Hematopoietic multipotent progenitor cell treated with erythropoietin and hydrocortisone succinate and interleukin-3 and kit ligand, for 17 days (in vitro differentiated cells): Measurements from ENCODE around the gene PSMD9.
A peak's percentile ranks its signal among the peaks of the same experiment; 100 is the strongest.
"Not testable (repeated sequence)": the region's sequence is repeated elsewhere in the genome, so short reads cannot be mapped to it uniquely, and the experiment has no call there.

Source experiments
- DNase-seq: peaks from one replicate; pipeline ENCODE4 v3.0.0-alpha.2; 2015; ENCODE audit warnings: low spot score

PSMD9 gene, protein sequence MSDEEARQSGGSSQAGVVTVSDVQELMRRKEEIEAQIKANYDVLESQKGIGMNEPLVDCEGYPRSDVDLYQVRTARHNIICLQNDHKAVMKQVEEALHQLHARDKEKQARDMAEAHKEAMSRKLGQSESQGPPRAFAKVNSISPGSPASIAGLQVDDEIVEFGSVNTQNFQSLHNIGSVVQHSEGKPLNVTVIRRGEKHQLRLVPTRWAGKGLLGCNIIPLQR

DNA sequence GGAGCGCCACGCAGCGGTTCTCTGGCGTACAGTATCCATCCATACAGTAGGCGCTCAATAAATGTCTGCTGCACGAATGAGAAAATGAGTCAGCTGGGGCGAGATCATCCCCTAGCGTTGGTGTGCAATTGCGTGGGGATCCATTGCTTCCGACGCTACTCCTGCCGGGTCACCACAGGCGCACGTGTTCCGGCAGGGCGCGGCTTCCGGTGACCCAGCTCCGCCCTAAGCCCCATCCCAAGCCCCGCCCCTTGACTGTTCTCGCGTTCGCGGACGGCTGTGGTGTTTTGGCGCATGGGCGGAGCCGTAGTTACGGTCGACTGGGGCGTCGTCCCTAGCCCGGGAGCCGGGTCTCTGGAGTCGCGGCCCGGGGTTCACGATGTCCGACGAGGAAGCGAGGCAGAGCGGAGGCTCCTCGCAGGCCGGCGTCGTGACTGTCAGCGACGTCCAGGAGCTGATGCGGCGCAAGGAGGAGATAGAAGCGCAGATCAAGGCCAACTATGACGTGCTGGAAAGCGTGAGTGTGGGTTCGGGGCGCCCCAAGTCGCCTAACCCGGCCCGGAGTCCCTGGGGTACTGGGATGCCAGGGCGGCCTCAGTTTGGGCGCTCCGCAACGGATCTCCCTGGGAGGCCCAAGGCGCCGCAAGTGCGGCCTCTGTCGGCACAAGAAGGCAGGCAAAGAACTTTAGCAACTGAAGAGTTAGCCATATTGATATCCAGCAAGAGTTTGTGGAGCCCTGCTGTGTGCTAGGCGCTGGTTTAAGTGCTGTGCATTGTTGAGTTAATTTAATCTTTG, at the start of gene PSMD9:
Gene PSMD9 (plus strand): TSS at position 313 of the 796 bp plus-strand sequence. CDS start 67 bp downstream, at position 380.
- DNase-seq: peak; percentile 98

DNA sequence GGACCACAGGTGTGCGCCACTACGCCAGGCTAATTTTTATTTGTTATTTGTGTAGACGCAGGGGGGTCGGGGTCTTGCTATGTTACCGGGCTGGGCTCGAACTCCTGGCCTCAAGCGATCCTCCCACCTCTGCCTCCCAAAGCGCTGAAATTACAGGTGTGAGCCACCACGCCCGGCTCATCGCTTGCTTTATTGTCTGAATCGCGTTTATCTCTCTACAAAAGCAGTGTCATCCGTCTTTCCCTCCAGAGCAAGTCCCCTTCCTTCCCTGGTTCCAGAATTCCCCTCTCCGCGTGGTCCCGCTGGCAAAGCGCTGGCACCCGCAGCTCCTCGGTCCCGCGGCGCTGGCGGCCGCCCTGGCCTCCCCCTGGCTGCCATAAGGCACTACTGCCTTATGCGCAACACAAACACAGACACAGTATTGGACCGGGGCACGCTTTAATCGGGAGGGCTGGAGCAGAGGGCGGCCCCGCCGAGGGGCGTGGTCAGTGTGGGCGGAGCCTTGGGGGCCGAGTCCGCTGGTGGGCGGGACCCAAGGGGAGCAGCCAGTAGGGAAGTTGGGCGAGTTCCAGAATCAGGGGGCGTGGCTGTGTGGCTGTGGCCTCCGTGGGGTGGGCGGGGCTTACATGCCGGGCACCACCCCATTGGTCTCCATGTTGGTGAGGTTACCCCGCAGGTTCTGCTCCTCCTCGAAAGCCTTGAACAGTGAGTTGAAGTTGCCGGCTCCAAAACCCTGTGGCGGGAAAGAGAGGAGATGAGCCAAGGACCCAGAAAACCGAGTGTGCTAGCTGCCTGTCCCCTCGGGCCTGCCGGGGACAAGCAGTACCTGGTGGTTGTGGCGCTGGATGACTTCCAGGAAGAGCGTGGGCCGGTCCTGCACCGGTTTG, 49.2 kb upstream of the PSMD9 start:
- peak; percentile 100 for DNase-seq

DNA sequence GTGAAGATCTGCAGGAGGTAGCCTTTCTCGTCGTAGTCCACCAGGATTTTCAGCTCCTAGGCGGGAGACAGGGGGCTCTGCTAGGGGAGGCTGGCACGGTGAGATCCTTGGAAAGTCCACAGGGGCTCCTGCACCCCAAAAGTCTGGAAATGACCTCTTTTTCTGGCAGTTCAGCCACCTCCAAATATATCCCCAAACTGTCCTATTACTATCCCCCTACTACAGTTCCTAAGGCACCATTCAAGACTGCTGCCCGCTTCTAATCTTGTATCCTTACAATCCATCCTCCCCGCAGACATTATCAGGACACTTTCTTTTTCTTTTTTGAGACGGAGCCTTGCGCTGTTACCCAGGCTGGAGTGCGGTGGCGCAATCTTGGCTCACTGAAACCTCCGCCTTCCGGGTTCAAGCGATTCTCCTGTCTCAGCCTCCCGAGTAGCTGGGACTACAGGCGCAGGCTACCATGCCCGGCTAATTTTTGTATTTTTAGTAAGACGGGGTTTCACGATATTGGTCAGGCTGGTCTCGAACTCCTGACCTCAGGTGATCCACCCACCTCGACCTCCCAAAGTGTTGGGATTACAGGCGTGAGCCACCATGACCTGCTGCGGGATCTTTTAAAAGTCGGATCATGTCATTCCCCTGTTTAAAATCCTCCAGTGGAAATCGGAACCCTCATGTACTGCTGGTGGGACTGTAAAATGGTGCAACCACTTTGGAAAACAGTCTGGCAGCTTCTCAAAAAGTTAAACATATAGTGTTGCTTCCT, 48.4 kb upstream of the PSMD9 start:
- DNase-seq: no peak

DNA sequence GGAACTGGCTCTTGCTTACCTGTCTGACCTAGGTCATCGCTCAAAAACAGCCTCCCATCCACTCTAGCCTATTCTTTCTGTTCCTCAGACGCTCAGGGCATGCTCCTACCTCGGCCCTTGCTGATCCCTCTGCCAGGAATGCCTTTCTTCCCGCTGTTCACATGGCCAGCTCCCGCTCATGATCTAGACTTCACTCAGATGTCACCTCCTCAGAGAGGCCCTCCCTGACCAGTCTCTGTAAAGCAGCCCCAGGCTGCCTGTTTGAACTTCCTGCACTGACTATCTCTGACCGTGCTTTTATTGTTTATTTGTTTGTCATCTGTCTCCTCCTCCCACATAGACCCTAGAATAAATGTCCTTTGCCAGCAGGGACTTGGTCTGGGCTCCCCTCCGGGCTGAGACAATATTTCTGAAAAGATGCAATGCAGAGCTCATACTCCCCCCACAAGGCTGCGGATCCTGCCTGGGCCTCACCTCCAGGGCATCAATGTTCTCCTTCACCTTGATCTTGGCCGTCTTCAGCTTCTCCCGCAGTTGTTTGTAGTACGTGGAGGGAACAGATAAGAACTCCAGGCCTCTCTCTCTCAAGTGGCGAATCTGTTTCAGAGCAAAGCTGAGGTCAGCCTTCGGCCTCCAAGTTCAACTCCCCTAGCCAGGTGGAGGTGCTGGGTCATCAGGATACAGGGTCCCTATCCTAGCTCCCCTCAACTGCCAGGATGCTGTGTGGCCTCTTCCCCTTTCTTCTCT, 45.2 kb upstream of the PSMD9 start:
- DNase-seq: no peak

DNA sequence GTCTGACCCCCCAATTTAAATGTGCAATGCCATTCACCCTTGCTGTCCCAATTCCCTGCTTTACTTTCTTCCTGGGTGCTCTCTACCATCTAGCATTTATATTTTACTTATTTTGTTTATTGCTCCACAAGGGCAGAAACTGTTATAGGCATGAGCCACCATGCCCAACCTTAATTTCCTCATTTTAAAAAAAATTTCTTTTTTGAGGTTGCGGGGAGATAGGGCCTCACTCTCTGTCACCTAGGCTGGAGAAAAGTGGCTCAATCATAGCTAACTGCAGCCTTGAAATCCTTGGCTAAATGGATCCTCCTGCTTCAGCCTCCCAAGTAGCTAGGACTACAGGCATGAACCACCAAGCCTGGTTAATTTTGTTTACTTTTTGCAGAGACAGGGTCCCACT, 42.9 kb upstream of the PSMD9 start:
- no peak for DNase-seq

DNA sequence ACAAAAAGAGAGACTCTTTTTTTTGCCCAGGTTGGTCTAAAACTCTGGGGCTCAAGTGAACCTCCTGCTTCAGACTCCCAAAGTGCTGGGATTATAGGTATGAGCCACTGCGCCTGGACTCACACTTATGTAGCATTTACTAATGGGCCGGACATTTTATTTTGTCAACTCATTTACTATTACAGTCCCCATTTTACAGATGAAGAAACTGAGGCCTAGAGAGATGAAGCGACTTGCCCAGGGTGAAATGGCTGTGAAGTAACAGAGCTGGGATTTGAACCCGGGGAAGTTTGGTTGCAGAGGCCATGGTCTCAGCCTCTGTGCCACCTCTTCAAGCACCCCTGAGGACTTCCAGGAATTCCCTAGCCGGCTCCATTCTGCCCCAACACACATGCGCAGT, 39.4 kb upstream of the PSMD9 start:
- DNase-seq: no peak

DNA sequence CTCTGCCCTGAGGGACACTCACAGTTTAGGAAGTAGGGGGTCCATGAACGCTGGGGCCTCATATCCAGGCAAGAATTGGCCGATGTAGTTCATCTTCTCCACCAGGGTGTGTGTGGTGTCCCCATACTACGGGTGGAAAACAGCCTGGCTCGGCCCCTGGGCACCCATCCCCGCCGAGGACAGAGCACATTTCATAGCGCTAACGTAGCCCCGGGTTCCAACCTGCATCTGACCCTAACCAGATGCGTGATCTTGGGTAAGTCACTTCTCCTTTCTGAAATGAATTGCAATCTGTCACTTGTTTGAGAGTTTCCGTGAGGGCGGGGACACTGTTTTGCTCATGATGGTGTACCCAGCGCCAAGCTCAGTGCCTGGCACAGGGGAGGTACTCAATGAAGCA, 38.9 kb upstream of the PSMD9 start:
- no peak for DNase-seq

DNA sequence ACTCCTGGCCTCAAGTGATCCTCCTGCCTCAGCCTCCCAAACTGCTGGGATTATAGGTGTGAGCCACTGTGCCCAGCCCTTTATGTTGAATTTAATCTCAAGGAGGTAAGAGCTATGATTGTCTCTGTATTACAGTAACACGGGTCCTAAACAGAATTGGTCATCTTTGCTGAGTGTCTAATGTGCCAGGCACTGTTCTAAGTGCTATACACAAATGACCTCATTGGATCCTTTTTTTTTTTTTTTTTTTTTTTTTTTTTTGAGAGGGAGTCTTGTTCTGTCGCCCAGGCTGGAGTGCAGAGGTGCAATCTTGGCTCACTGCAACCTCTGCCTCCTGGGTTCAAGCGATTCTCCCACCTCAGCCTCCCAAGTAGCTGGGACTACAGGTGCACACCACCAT, 36.2 kb upstream of the PSMD9 start:
- DNase-seq: not testable (repeated sequence)

DNA sequence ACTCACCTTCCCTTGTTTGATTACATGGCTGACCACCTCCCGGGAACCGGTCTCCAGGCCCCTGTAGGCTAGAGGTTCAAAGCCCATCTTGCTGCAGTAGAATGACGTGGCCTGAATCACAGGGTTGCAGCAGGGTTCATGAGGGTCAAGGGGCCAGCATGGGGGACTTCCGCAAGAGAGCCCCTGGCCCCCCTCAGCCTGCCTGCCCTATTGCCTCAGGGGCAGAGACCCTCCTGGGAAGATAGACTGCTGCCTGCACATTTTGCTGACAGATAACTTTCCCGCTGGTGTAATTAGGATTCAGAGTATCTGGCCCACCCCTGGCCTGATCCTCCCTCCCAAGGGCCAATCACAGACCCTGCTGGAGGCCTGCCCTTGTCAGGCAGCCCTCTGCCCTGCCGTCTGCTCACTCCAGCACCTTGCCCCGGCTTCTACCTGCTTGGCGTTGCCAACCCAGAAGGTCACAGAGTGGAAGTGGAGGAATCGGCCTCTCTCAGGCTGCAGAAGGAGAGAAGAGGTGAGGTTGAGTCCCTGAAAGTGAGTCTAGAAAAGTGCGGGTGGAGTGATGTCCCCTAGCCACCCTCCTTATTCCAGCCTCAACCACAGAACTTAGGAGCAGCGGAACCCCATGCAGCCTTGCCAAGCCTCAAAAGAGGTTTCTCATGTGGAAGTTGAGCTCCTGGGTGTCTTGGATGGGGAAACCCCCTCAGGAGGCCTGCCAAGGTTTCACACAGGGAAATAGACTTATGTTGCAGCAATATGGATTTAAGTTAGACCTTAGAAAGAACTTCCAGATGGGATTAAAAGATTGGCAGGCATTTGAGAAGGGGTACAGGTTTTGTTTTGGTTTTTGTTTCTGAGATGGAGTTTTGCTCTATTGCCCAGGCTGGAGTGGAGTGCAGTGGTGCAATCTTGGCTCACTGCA, 31.0 kb upstream of the PSMD9 start:
- DNase-seq: no peak

DNA sequence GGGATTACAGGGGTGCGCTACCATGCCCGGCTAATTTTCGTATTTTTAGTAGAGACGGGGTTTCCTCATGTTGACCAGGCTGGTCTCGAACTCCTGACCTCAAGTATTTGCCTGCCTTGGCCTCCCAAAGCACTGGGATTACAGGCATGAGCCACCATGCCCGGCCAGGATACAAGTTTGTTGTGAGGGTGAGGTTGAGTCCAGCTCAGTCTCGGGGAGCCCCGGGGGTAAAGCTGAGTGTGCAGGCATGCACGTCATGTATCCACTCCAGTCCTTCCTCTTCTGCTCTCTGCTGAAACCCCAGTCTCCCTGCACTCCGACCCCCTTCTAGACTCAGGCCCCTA, 30.3 kb upstream of the PSMD9 start:
- DNase-seq: no peak

DNA sequence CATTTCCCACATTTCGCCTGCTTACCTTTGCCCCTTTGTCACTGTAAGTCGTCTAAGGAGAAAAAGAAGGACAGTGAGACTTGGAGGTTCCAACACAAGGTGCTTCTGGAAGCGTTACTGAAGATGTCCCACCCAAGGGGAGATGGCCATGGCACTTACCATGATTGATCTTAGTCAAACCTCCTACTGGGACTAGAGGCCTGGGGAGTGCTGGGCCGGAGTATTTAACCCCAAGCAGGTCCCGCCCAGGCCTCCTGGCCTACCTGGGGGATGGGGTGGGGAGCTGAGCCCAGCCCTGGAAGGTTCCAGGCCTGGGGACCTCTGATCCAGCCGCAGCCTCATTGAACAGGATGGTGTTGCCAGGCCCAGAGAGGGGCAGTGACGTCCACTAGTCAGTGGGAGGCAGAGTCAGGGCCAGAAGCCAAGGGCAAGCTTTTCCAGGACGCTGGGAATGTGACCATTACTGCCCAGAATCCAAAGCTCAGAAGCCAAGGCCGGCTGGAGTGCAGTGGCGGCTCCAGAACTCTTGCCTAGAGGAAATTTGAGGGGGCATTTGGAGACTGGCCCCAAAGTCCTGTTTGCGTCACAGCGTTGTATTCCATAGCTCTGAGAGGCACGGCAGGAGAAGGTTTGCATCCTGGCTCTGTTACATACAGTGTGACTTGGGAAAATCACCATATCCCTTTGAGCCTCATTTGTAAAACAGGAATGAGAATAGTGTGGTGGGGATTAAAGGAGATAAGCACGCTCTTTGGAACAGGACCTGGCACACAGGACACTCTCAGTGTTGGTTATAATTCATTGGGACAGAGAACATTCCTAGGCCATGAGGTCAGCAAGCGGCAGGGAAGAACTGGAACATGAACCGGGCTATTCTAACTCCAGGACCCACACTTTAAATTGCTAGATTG, 29.7 kb upstream of the PSMD9 start, which contains the start of gene HPD:
Gene HPD (minus strand): TSS at position 198 of the 911 bp plus-strand sequence. CDS start 36 bp downstream, at position 162.
- DNase-seq: no peak

DNA sequence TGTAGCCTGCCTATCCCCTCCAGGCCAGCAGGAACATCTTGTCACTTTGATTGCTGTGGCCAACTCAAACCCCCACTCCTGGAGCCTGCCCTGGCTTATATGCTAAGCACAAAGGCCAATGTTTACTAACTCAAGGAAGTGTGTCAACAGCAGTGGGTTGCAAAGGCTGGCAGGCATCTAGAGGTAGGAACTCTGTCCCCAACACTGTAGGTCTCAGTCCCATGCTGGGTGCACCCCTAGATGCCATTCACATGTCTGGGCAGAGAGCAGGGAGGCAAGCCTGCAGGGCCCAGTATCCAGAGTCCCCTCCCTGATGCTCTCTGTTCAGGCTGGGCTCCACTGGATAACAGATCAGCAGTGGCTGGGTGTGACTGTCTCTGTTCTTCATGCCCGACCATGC, 28.3 kb upstream of the PSMD9 start:
- peak; percentile 46 for DNase-seq

DNA sequence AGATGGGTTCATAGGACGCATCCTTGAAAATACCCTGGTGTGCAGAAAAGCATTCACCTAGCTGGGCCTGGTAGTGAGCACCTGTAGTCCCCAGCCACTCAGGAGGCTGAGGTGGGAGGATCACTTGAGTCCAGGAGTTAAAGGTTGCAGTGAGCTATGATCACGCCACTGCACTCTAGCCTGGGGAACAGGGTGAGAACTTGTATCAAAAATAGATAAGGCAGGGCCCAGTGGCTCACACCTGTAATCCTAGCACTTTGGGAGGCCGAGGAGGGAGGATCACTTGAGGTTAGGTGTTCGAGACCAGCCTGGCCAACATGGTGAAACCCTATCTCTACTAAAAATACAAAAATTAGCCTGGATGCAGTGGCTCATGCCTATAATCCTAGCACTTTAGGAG, 27.9 kb upstream of the PSMD9 start:
- DNase-seq: not testable (repeated sequence)

DNA sequence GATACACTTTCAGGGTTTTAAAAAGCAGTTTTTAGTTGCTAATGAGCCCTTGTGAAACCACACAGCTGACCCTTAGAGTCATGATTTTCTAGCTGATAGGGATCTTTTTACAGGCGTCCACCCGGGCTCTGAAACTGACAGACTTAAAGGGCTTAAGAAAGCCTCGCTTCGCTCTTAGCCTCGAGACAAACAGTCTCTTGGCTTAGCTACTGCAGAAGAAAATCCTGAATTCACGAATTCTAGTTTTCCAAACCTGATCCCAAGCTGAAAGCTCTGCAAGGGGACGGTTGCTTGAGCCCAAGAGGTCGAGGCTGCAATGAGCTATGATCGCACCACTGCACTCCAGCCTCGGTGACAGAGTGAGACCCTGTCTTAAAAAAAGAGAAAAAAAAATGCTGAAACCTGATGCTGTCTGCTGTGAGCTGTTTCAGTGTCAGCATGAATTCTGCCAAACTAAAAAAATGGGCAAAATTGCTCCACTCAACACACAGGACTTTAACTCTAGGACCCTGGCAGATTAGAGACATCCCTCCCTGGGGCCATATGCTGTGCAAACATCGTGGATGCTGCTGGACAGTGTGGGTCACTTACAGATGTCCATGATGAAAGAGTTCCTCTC, 26.8 kb upstream of the PSMD9 start:
- no peak for DNase-seq

DNA sequence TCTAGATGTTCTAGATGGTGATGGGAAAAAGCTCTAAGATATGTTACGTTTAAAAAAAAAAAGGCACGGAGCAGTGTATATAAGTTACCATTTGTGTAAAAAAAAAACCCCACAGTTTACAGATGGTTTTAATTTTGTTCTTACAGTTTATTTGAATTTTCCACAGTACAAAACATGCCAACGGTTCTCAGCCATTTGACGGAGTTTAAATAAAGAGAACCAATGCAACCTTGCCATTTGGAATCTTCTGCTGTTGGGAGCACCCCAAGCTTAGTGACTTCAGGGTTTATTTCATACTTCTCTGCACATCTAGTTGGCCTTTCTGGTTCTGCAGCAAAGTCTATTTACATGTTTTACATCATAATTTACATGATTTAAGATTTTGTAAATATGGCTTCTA, 22.3 kb upstream of the PSMD9 start:
- DNase-seq: no peak

DNA sequence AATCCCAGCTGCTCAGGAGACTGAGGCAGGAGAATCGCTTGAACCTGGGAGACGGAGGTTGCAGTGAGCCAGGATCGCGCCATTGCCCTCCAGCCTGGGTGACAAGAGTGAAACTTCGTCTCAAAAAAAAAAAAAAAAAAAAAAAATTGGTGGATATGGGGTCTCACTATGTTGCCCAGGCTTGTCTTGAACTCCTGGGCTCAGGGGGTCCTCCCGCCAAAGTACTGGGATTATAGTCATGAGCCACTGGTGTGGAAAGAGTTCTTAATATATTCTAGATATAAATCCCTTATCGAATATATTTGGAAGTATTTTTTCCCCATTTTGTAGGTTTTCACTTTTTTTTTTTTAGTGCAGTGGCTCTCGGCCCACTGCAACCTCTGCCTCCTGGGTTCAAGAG, 19.4 kb upstream of the PSMD9 start:
- not testable (repeated sequence) for DNase-seq

DNA sequence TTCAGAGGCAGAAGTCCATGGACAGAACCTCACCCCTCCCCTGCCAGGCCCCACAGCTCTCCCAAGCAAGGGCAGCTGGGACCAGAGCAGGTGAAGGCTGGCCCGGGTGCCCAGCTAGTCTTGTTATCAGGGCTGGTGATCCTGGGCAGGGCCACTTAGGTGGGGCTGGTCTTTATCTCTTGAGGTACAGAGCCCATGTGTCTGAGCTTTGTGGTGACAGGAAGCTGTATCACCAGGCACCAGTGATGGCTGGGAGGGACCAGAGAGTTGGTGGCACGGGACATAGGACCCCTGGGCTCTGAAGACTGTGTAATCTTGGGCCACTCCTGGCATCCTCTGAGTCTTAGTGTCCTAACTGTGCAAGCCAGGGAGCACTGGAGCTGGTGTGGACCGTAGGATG, 17.1 kb upstream of the PSMD9 start:
- peak; percentile 88 for DNase-seq

DNA sequence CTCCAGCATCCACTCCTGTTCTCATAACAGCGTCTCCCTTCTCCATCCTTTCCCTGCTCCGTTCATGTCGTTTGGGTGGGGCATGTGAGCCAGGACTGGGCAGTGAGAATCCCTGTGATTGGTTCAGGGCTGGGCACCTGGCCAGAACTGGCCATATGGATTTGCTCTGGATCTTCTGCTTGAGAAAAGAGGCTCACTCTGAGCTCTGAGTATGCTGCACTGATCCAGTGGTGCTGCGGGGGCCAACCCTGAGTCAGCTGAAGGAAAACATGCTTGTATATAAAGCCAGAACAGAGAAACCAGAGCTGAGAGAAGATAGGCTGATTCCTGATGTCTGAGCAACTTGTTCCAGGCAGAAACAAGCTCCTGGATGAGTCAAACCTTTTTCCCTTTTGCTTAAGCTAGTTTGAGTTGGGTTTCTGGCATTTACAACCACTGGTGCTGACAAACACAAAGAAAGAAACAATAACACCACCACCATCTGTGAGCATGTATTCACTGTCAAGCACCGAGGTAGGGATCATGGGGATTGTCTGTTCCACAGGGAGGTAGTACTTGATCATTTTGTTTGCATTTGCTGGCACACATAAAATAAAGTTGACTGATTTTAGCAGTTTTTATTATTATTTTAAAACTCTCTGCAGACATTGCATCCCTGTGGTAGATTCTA, 15.9 kb upstream of the PSMD9 start:
- DNase-seq: peak; percentile 40
